ENCODE data around the gene ARMCX2. TPM values are rescaled to one million over a fixed set of nuclear protein-coding genes. Genes with fewer than 3 reads are reported as not detected.

ARMCX2 gene
- total RNA-seq, 1 experiment from 2014 or later = 0.17 TPM

DNA sequence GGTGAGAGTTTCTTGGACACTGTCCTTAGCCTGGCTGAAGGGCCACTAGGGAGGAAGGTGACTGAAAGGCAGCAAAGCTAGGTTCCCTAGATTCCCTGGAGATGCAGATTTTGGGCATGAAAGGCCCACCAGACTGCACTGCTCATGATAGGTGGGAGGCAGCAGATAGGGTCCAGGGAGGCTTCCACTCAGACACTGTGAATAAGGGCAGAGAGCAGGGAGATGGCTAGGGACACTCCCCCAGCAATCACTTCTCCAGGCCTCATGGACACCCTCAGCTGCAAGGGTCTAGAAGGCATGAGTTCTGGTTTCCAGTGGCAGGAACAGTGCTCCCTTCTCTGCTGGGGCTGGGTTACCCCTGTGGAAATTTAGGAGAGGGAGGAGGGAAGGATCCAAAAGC lies 20.1 kb downstream of the ARMCX2 start:
- BruUV-seq (replicated peaks) = TSS peak; percentile 16
- H3K79me2 ChIP-seq (ENCODE audit: insufficient read depth, low read length) = no peaks in the 10 kb centered on the region
- ATAC-seq = no peak
- TF ChIP-seq ZFX (IDR thresholded peaks at IDR 0.05) (no peak), EZH2 (IDR thresholded peaks at IDR 0.05) (no peak), SRF (IDR thresholded peaks at IDR 0.05; ENCODE audit: low read depth) (no peak), RAD21 (IDR thresholded peaks at IDR 0.05; ENCODE audit: low read depth) (no peak), CEBPB (IDR thresholded peaks at IDR 0.05; ENCODE audit: low read depth) (no peak), EZH2phosphoT487 (IDR thresholded peaks at IDR 0.05; ENCODE audit: borderline replicate concordance) (no peak), SIN3A (IDR thresholded peaks at IDR 0.05; ENCODE audit: low read depth) (no peak)
- TF ChIP-seq, protein P1, sequence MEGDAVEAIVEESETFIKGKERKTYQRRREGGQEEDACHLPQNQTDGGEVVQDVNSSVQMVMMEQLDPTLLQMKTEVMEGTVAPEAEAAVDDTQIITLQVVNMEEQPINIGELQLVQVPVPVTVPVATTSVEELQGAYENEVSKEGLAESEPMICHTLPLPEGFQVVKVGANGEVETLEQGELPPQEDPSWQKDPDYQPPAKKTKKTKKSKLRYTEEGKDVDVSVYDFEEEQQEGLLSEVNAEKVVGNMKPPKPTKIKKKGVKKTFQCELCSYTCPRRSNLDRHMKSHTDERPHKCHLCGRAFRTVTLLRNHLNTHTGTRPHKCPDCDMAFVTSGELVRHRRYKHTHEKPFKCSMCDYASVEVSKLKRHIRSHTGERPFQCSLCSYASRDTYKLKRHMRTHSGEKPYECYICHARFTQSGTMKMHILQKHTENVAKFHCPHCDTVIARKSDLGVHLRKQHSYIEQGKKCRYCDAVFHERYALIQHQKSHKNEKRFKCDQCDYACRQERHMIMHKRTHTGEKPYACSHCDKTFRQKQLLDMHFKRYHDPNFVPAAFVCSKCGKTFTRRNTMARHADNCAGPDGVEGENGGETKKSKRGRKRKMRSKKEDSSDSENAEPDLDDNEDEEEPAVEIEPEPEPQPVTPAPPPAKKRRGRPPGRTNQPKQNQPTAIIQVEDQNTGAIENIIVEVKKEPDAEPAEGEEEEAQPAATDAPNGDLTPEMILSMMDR (IDR thresholded peaks at IDR 0.05 in 2 of 3, conservative IDR thresholded peaks at IDR 0.05 in 1 of 3; ENCODE audit: borderline replicate concordance in 1 of 3, insufficient read depth in 1 of 3, low read depth in 2 of 3, low read length in 2 of 3) = no peak
- H3K9ac ChIP-seq (ENCODE audit: low read length) = no peak overlapping the region
- no peaks in the 10 kb centered on the region for H3K4me1 ChIP-seq (ENCODE audit: control insufficient read depth in 1 of 2, insufficient read depth in 2 of 2, low read length in 2 of 2)
- H2AFZ ChIP-seq (ENCODE audit: low read depth, low read length, poor library complexity, severe bottlenecking) = no peak overlapping the region
- intact Hi-C loops (cut with micrococcal nuclease) = no loop called here
- no peak overlapping the region for H3K27ac ChIP-seq (ENCODE audit: low read depth, low read length)
- no peaks in the 10 kb centered on the region for H3K9me2 ChIP-seq (ENCODE audit: insufficient read depth)
- POLR2A ChIA-PET = no interaction called here
- H3K4me2 ChIP-seq (ENCODE audit: low read length) = no peak overlapping the region
- RAD21 ChIA-PET (ENCODE audit: low non-redundant PET in 1 of 2, low total read pairs in 2 of 2, uncharacterized antibody in 2 of 2, unreplicated experiment in 2 of 2) = no interaction called here
- H3K4me3 ChIP-seq (replicated peaks in 1 of 2; ENCODE audit: low read depth in 1 of 2, low read length in 2 of 2) = no peak overlapping the region
- DNase-seq (ENCODE audit: low read depth, low spot score) = no peak
- H4K20me1 ChIP-seq (ENCODE audit: insufficient read depth) = no peaks in the 10 kb centered on the region
- H3K36me3 ChIP-seq (ENCODE audit: control insufficient read depth in 1 of 2, insufficient read depth in 2 of 2, low read length in 2 of 2) = no peaks in the 10 kb centered on the region
- no peaks in the 10 kb centered on the region for H3K27me3 ChIP-seq (ENCODE audit: insufficient read depth, low read length)
- CTCF ChIA-PET = no interaction called here
- H3K9me3 ChIP-seq (ENCODE audit: control insufficient read depth in 1 of 2, insufficient read depth in 1 of 2, low read depth in 1 of 2, low read length in 2 of 2) = no peaks in the 10 kb centered on the region

DNA sequence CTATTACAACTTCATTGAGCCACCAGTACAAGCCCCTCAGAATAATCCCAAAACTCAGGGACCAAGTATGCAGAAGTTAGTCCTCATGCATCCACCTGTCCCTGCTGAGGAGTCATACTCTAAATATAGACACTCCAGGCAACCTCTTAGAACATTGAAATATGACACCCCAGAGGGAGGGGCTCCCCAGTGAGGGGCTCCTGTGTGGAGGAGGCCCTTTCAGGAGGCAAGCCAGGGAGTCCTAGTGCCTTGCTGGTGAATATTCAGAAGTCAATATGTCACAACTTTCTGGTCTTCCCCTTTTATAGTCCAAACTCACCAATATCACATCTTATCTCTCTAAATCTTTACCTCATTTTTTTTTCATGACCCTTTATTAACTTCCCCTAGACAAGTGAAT lies 40.3 kb downstream of the ARMCX2 start:
- Histone ChIP-seq H3K27me3 (ENCODE audit: insufficient read depth, low read length) (no peaks in the 10 kb centered on the region), H4K20me1 (ENCODE audit: insufficient read depth) (no peaks in the 10 kb centered on the region), H3K4me3 (replicated peaks in 1 of 2; ENCODE audit: low read depth in 1 of 2, low read length in 2 of 2) (no peak overlapping the region), H3K79me2 (ENCODE audit: insufficient read depth, low read length) (peaks cover 19% of the 10 kb centered on the region; the same call in 1 of the 2 replicates), H3K36me3 (ENCODE audit: control insufficient read depth in 1 of 2, insufficient read depth in 2 of 2, low read length in 2 of 2) (no peaks in the 10 kb centered on the region), H3K4me1 (ENCODE audit: control insufficient read depth in 1 of 2, insufficient read depth in 2 of 2, low read length in 2 of 2) (peaks cover 13 to 33% of the 10 kb centered on the region in 2 experiments; a peak in 3 of 4 replicates), H3K9me2 (ENCODE audit: insufficient read depth) (no peaks in the 10 kb centered on the region), H3K9ac (ENCODE audit: low read length) (no peak overlapping the region), H3K27ac (ENCODE audit: low read depth, low read length) (no peak overlapping the region), H2AFZ (ENCODE audit: low read depth, low read length, poor library complexity, severe bottlenecking) (no peak overlapping the region), H3K9me3 (ENCODE audit: control insufficient read depth in 1 of 2, insufficient read depth in 1 of 2, low read depth in 1 of 2, low read length in 2 of 2) (no peaks in the 10 kb centered on the region), H3K4me2 (ENCODE audit: low read length) (peak overlapping the region; percentile 40)
- ChIA-PET POLR2A (no interaction called here), RAD21 (ENCODE audit: low non-redundant PET in 1 of 2, low total read pairs in 2 of 2, uncharacterized antibody in 2 of 2, unreplicated experiment in 2 of 2) (no interaction called here), CTCF (no interaction called here)
- ATAC-seq (no peak), DNase-seq (ENCODE audit: low read depth, low spot score) (no peak)
- intact Hi-C loops (cut with micrococcal nuclease) = no loop called here
- BruUV-seq (replicated peaks) = no TSS peak
- no peak for TF ChIP-seq ZNF274 (IDR thresholded peaks at IDR 0.05; ENCODE audit: low read depth, low read length)
- no peak for TF ChIP-seq YY1 (IDR thresholded peaks at IDR 0.05; ENCODE audit: extremely low read depth, insufficient replicate concordance, low read depth, low read length)
- no peak for TF ChIP-seq CEBPB (IDR thresholded peaks at IDR 0.05; ENCODE audit: low read depth)
- TF ChIP-seq CBX3 (IDR thresholded peaks at IDR 0.05; ENCODE audit: low read depth) = no peak
- TF ChIP-seq ZBTB33 (IDR thresholded peaks at IDR 0.05; ENCODE audit: extremely low read depth, insufficient replicate concordance, low read length) = no peak
- TF ChIP-seq, protein P2, sequence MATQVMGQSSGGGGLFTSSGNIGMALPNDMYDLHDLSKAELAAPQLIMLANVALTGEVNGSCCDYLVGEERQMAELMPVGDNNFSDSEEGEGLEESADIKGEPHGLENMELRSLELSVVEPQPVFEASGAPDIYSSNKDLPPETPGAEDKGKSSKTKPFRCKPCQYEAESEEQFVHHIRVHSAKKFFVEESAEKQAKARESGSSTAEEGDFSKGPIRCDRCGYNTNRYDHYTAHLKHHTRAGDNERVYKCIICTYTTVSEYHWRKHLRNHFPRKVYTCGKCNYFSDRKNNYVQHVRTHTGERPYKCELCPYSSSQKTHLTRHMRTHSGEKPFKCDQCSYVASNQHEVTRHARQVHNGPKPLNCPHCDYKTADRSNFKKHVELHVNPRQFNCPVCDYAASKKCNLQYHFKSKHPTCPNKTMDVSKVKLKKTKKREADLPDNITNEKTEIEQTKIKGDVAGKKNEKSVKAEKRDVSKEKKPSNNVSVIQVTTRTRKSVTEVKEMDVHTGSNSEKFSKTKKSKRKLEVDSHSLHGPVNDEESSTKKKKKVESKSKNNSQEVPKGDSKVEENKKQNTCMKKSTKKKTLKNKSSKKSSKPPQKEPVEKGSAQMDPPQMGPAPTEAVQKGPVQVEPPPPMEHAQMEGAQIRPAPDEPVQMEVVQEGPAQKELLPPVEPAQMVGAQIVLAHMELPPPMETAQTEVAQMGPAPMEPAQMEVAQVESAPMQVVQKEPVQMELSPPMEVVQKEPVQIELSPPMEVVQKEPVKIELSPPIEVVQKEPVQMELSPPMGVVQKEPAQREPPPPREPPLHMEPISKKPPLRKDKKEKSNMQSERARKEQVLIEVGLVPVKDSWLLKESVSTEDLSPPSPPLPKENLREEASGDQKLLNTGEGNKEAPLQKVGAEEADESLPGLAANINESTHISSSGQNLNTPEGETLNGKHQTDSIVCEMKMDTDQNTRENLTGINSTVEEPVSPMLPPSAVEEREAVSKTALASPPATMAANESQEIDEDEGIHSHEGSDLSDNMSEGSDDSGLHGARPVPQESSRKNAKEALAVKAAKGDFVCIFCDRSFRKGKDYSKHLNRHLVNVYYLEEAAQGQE (IDR thresholded peaks at IDR 0.05; ENCODE audit: low read depth) = no peak

All from HCT116 (cell line).